GM18526 (cell line): ENCODE results near the gene FASN.

Experiments used
- POLR2A ChIP-seq: IDR thresholded peaks from 3 replicates; pipeline ENCODE4 v1.6.1; 2011; ENCODE audit not compliant: insufficient read length; ENCODE audit errors: extremely low read depth

Gene FASN

DNA sequence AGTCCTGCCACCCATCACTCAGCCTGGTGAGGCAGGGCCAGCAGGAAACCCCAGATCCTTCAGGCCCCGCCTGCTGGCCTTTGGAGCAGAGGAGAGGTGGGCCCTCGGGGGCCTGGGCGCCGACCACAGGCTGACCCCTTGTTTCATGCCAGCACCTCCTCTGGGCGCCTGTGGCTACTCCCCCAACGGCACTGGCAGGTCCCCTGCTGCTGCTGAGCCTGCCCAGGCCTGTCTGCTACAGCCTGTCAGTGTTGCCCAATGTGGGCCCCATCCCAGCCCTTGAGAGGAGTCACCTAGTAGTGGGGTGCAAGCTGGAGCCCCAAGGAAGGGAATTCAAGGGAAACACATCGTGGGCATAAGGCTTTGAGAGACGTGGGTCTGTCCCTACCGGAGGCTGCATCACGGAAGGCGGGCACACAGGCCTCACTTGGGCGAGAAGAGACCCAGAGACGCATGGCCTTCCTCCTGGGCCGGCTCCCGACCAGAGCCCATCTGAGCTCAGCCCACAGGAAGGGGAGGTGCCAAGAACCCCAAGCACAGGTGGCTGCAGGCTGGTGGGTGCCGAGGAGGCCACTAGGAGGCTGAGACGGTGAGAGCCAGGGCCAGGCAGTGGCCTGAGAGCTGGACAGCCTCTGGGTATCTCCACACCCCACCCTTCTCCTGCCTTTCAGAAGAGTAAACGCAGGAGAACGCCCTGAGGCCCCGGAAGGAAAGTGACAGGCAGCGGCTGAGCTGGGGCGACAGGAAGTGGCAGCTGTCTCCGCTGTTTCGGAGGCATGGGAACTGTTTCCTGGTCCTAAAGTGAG, 8.0 kb upstream of the FASN start:
- TF ChIP-seq POLR2A: peak; percentile 95

DNA sequence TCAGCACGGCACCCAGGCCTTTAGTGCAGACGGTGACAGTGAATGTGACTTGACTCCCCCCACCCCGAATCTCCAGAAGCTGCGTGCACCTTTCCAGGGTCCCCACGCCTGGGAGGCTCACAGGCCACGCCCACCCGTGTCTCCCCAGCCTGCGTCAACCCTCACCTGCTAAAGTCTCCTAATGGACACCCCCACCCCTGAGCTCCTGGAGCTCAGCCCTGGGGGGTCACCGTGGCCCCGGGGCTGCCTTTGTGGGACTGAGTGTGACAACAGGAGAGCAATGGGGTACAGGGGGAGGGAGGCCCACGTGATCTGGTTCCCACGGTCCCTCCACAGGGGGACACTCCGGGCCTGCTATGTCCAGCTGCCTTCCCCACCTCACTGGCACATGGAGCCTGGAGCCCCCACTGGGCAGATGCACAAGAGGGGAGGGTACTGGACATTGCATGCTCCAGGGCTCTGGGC, 7.4 kb upstream of the FASN start:
- no peak for TF ChIP-seq POLR2A

DNA sequence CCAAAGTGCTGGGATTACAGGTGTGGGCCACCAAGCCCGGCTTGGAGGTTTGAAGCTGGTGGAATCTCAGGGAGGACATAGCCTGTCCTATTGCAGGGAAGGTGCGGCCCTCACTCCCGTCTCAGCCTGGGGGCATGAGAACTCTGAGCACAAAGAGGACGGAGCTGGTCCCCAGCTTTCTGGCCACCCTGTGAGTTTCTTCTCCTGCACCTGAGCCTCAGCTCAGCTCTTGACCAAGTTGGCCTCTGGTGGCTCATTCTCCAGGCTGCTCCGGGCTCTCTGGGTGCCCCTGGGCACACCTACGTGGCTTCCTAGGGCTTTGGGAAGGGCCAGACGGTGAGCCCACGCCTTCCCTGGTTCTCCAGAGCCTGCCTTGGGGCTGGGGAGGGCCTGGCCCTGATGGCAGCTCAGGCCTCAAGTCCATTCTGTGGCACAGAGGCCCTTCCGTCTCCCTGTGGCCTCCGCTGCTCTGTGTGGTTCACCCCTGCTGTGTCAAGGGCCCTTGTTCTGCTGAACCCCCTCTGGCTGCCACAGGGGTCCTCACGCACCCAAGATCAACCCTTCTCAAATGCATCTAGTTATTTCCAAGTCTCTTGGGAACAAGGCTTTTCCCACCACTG, 6.9 kb upstream of the FASN start:
- TF ChIP-seq POLR2A: no peak

DNA sequence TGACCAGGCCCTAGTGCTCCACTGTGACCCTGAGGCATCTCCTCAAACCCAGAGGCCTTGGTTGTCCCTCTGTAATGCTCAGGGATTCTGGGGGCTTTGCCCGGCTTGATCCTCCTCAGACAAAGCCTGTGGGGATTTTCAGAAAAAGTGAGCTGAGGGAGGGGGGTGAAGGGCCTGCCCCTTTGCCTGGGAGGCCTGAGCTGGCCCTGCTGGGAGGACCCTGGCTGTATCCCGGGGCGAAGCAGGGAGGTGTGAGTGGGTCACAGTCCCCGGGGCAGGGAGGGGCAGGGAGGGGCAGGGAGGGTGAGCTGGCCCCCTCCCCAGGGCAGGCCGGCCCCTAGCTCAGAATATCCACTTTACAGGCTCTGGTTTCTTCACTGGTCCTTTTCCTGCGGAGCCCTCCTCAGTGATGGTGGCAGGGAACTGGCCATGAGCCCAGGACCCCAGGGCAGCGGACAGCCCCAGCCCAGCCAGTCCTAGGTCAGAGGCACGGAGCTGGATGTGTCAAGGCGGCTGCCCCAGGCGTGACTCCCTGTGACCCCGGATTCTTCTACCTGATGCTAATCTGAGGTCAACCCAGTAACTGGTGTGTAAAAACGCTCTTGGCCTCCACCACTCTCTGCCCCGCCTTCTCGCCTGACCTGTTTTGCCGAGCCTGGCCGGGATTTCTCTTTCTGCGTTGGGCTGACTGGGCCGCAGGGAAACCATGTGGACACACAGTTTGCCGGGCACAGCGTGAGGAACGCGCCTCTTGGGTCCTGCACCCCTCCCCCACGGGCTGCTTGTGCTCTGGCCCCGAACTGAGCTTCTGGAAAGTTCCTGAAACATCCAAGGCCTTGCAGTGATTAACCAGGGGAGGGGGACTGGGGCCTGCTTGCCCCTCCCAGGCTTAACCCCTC, 5.8 kb upstream of the FASN start:
- no peak for TF ChIP-seq POLR2A

DNA sequence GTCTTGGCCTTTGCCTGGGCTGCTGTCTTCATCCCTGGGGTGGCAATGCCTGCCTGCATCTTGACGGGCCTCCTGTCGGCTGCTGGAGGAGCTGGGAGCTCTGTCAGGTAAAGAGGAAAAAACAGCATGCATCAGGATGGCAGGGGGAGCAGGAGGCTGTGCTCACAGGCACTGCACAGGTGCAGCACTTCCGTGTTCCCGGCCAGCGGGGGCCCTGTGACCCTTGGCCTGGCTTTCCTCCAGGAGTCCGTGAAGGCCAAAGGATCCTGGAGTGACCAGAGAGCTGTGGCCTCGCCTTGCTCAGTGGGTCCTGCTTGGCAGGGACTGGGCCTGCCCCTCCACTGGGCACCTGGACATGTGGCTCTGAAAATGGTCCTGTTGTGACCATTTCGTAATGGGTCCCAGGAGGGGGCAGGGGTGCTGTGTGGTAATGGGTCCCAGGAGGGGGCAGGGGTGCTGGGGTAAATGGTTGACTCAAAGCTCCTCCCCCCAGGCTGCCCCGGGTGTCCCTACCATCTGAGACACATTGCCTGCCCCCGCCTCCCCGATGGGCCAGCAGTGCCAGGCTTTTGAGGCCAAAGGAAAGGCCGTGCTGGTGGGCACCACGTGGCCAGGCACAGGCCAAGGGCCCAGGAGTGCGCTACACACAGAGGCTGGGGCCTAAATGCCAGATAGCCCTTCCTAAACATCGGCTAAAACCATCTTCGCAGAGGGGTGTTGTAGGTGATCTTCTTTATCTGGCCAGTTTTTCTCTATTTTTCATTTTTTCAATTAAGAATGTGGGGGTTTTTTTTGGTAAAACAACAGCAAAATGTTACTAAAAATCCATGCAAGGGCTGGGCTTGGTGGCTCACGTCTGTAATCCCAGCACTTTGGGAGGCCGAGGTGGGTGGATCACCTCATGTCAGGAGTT, 4.0 kb upstream of the FASN start:
- no peak for TF ChIP-seq POLR2A

DNA sequence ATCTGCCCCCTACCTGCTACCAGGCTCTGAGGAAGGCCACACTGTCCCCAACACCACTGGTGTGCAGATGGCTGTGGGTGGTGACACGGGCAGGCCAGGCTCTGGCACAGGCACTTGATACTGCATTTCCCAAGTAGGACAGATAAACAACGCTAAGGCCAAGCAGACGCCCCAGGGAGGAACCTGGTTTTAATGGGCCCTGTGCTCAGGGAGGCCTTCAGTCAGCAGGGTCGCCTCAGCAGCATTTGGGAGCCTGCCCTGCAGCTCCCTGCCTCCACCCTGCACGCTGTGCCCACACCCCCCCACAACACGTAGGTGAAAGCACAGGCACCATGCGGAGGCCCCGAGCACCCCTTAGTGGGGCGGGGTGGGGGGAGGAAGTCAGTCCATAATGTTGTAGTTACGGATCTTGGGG, 3.3 kb upstream of the FASN start:
- no peak for TF ChIP-seq POLR2A

DNA sequence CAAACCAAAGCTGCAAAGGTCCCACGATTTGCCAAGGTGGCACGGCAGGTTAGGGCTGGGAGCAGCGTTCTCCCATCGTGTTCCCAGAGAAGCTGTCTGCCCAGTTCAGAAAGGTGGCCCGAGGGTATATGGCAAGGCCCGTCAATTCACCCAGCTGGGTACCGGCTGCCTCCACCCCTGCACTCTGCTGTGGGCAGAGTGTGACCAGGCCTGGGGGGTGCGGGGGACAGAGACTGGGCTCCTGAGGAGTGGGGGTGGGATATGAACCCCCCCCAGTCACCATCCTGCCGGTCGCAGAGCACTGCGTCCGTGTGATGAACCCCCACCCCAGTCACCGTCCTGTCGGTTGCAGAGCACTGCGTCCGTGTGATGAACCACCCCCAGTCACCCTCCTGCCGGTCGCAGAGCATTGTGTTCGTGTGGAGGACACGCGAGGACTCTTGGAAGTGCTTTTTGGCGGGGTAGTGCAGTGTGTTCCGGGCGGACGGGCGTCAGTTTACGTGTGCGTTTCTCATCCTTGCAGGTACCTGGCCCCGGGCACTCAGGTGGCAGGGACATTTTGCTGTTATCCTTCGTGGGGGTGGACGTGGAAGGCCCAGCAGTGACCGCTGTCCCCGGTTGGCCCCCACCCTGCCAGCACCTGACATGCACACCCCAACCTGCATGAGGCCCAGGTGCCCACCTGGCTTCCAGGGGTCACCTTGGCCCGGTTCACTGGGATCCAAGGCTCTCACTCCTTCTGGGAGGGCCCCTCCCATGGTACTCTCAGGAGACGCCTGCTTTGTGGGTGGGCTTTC, 2.7 kb upstream of the FASN start:
- no peak for TF ChIP-seq POLR2A

DNA sequence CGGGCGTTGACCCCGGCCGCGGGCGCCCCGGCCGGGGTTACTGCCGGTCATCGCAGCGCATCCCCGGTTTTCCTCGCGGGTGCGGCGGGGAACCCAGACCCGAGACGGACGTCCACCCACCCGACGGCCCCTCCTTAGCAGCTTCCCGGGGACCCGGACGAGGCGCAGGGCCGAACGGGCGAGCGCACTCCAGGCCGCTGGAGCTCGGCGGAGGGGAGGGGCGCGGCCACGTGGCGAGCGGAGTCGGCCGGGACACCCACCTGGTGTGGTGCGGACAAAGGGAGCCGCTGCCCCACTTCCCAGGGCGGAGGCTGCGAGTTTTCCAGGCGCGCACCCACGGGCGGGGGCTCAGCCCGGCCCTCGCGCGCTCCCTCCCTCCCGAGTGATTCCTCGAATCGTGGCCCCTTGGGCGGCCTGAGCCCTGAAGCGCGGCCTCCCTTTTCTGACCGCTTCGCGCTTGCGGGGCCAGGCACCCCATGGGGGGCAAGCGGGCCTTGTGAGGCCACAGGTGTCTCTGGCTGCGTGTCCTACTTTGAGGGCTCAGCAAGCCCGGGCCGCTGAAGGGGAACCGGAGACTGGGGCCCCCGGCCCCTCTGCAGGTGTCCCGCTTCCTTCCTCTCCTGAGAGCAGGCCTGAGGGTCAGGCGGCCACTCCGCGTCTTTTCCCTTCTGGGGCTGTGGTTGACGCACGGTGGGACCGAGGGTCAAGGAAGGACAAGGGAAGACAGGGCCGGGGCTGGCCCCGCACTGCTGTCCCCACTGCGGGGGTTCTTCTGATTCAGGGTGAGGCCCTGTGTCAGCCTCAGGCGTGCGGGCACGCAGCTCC, 1.1 kb upstream of the FASN start:
- no peak for TF ChIP-seq POLR2A

DNA sequence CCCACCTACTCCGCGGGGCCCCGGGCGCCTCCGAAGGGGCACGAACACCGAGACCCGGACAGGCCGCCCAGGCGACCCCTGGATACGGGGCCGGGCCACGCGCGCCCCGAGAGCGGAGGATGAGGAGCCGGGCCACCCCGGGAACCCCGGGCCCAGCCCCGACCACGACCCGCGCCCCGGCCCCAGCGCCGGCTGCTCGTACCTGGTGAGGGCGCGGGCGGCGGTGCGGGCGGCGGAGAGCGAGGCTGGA, 192 bp downstream of the FASN start:
- no peak for TF ChIP-seq POLR2A

DNA sequence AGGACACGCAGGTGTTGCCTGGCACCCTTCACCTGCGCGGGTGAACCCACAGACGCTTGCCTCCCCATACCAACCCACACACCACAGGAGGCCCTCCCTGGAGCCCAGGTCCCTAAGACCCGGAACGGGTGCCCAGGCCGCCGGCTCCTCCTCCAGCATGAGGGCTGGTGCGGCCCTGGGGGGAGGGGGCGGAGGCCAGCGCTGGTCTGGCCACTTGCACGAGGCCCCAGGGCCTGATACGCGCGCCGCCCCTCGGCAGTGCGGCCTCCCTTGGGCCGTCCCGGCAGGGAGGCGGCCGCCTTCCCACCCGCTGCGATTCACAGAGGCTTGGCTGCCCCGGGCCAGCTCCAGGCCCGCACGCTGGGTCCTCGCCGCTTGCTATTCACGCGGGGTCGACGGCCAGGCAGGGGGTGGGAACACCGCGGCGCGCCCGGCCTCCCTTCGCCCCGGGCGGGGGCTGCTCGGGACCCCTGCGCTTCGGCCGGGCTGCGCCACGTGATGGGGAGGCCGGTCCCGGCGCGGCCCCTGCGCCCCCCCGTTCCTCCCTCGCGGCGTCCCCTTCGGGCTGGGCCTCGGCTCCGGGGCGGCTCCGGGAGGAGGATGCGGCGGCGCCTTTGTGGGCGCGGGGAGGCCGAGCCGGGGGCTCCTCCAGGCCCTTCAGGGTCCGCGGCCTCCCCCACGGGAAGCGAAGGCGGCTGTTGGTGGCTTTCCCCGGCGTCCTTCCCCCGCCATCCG, 685 bp downstream of the FASN start:
- no peak for TF ChIP-seq POLR2A

DNA sequence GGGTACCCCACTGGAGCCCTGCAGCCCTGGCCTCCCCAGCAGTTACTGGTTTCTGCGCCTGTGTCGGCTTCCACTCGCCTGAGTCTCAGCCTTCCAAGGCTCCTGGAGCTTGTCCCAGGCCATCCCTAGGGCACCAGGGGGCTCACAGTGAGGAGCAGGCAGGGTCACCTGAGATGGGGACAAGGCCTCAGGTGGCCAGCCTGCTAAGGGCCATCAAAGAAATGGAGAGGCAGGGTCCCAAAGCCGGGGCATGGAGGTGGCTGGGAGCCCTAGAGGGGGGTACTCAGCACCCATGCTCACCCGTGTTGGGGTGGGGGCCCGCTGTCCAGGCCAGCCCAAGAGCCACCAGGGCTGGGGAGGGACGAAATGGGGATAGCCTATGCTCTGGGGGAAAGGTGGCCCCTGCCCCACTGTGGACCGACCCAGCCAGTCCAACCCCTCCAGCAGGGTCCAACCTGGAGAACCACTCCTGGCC, 1.3 kb downstream of the FASN start:
- TF ChIP-seq POLR2A: no peak
